Colon (tissue), 2 donors: ENCODE measurements around the gene PRDM16.

Experiments used
- FAIRE-seq: peaks from 2 replicates; lab custom pipeline; 2012; peaks lifted over from hg19 to GRCh38; lab: Jason Lieb, UNC
- donor health status: control.
- donor health status: control.

PRDM16 gene

DNA sequence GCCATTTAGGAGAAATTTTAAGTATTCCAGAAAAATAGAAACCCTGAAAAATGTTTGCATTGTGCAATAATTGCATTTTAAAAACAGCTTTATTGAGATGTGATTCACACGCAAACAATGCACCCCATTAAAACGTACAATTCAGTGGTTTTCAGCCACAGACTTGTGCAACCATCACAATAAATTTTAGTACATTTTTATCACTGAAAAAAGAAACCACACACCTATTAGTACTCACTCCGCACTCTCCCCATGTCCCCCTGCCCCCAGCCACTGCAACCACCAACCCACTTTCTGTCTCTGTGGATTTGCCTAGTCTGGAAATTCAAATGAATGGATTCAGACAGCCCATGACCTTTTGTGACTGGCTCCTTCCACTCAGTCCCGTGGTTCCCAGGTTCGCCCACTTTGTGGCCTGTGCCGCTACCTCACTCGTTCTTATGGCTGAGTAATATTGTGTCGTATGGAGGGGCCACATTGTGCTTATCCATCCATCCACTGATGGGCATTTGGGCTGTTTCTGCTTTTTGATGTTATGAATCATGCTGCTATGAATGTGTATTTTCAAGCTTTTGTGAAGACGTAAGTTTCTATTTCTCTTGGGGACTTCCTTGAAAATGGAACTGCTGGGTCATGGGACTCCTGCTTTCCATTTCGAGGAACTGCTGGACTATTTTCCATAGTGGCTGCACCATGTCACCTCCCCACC, 237.7 kb downstream of the PRDM16 start:
- no peak for FAIRE-seq

DNA sequence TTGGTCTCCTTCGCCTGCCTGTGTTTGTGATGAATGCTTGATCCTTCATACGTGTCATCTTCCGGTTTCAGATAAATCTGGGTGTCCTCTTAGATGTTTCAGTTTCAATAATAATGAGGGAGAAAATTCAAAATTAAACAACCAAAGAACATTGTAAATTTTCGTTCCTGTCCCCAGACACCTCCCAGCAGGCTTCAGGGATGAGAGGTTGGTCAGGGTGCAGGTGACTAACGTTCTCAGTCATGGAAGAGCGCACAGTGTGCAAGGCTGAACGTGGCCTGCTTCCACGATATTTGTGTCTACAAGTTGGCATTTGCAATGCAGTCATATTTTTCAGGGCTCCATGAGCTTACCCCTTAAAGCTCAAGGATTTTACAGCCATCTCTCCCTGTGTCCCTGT, 238.4 kb downstream of the PRDM16 start:
- FAIRE-seq, result no peak

DNA sequence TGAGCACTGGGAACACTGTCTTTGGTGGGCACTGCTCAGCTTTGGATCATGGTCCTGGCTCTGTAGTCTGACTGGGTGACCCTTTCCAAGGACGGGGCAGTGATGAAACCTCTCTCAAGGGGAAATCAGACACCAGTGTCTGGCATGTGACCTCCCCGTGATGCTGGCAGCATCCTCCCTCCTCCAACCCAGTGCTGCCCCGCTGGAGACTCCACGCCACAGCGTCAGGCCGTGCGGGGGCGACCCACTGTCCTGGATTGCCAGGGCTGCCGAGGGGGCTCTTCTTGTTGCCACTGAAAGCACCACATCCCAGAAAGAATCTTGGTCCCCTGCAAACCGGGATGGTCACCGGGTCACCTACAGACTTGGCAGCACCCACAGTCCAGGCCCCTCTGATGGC, 239.1 kb downstream of the PRDM16 start:
- FAIRE-seq, result no peak

DNA sequence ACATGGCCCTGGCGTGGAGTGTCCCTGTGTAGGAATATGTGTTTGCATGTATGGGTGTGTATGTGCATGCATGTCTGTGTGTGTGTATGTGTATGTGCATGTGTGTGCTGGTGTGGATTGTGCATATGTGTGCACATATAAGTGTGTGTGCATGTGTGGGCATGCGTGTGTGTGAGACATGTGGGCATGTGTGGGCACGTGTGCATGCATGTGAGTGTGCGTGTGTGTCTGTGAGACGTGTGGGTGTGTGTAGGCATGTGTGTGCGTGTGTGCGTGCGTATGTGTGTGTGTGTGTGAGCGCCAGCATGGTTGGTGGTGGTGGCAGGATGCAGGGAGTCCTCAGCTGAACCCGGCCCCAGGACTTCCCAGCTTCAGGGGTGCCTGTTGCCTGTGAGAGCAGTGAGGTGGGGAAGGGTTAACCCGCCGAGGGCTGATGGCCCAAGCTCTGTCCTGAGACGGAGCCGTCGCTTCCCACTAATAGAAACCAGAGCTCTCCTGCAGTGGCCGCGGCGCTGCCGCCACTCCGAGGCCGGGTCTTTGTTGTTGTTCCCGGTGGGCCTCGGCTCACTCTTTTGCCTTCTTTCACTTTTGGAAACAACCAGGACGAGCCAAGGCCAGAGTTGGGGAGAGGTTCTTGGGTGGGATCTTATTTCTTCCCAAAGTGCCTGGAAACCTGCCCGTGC, 241.9 kb downstream of the PRDM16 start:
- no peak for FAIRE-seq

DNA sequence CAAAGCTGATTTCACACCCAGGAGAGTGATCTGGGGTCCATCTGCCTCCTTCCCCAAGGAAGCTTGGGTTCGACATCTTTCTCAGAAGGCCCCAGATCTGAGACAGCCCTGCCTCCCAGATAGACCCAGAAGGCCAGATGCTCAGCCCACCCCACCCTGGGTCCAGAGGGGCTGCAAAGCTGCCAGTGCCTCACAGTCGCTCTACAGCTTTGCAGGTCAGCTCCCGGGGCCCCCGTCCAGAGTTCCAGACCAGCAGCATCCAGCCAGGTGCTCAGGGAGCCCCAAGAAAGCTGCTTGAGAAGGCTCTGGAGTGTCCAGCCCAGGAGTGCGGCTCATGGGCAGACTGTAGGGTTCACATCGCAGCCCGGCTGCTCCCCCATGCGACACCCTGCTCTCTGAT, 242.7 kb downstream of the PRDM16 start:
- FAIRE-seq, result no peak

DNA sequence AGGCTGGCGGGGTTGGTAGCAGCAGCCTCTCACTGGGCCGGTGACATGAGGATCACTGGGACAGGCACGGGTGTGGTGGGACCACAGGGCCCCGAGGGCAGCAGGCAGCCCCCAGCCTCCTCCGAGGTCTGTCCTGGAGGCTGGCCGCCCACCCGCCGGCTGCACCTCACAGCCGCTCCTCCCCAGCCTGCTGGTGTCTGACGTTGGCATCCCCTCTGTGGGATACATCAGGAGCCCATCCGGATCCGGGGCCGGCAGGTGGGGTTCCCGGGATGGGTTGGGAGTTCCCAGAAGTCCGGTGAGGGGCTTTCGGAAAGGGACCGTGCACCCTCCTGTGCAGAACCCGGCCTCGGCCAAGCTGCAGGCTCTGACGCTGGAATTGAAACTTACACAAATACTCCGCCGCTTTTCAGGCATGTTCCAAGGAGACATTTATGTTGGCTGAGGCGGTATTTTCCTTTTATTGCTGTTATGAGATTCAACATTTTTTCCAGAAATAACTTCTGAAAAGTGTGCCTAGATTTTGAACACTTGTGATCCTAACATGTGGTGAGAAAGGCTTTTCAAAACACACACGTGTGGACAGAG, 243.4 kb downstream of the PRDM16 start:
- FAIRE-seq, result no peak

DNA sequence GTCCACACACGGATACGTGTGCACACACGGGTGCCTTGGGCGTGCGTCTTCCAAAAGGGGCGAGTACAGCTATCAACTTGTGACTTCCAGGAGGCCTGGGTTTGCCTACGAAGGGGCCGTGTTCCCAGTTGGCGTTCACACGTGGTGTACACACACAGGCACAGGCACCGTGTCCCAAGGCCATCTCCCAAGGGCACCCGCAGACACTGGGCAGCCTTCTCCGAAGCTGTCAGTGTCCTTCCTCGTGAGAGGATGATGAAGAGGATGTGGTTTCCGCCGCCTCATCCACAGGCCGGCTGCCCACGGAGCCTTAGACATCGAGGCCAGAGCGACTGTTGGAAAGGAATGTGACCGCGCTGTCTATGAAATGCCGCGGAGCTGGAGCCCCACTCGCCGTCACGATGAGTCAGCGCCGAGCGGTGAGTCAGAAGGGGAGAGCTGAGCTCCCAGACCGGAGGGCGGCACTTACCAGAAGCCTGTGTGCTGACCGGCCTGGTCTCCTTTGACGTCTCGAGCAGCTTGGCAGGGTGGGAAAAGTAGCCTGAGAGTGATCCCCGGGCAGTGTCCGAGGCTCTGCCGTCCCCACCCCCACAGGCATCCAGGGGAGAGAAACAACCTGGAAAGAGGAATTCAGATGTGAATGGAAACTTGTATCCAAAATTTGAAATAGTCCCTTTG, 244.0 kb downstream of the PRDM16 start:
- no peak for FAIRE-seq

DNA sequence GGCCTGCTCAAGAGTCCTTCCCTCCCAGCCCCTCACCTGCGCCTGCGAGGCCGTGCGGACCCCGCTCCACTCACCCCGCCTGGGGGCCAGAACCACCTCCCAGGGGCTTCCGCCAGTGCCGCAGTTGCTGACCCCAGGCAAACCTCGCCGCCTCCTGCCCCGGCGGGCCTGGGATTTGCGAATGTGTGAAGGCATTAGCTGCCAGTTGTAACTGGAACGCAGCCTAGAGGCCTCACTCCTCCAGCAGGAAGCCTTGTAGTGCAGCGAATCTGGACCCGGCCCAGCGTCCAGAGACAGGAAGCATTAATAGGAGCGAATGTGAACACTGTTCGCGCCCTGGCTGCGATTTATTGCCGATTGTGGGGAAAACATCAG, 244.6 kb downstream of the PRDM16 start:
- no peak for FAIRE-seq

DNA sequence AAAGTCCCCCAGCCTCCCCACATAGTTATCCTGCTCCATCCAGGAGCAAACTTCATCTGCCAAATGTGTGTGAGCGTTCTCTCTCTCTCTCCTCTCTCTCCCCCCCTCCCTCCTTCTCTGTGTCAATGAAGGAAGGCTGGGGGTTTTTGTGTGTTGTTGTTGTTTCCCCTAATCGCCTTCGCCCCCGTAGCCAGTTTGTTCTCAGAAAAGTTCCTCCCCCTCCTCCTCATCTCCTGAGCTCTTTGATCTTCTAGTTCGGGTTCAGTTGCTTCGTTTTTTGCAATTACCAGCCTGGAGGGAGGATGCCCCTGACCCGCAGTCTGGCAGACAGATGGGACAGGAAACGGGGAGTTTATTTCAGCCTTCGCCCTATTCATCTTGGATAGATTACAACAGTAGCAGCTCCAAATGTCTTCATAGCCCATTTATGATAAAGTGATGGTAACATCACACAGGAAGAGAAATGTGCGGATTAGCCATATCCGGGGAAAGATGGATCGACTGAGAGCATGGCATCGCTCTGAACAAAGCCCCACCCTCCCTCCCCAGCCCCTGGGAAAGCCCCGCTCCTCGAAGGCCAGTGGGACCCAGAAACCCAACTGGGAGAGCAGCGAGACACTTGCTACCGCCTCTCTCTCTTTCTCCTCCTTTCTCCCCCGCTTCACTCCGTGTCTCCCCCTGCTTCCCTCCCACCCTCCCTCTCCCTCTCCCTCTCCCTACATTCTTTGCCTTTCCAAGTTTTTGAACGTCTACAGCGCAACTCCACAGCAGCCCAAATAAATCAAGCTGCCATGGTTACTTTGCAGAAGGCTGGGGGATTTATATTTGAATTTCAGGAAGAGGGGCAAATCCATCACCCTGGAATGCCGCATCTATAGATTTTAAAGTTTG, 245.7 kb downstream of the PRDM16 start:
- no peak for FAIRE-seq

DNA sequence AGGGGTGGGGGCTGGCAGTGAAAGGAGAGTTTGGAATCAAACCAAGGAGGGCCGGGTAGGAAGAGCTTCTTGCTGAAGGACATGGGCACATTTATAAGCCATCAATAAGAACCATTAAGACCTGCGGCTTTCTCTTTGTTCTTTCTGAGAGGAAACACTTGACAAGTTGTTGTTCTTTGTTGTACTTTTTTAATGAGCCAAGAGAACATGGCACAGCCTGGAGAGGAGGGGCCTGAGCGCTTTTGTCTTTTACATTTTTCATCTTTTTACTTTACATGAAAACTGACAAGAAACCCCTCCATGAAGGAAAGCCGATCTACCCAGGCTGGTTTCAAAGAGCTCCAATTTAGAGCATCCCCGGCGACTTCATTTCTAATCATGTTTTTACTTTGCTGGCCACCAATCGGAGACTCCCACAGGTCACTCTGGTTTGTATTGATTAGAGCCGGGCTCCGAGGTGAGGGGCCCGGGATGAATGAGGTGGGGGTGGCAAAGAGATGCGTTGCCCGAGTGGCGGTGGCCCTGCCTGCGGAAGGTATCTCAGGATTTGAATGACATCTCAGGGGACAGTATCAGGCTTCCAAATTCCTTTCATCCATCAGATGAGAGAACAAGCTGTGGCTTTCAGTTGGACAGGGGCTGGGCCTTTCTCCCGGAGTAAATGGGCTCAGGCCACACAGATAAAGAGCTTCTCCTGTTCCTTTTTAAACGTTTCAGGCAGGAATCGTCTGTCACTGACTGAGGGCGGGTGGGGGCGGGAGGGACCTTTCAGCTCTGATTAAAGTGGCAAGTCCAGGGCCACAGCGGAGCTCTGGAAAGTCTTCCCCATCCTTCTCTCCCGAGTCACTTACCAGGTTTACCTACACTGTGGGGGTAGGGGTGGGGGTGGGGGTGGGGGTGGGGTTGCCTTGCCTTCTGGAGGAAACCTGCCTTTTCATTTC, 246.7 kb downstream of the PRDM16 start:
- no peak for FAIRE-seq

DNA sequence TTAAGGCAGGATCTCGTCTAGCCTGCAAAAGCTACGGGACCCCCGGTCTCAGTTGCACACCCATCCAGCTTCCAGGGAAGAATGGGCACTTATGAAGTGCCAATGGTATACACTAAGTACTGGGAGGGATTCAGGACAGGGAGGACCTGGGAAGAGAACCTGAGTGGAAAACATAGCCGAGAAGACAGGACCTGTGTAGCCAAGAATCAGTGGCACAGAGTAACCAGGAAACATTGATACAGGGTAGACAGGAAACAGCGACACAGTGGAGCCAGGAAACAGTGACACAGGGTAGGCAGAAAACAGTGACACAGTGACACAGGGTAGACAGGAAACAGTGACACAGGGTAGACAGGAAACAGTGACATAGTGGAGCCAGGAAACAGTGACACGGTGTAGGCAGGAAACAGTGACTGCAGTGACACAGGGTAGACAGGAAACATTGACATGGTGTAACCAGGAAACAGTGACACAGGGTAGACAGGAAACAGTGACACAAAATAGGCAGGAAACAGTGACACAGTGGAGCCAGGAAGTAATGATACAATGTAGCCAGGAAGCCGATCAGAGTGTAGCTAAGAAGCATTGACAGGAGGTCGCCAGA, 247.4 kb downstream of the PRDM16 start:
- FAIRE-seq, result no peak

DNA sequence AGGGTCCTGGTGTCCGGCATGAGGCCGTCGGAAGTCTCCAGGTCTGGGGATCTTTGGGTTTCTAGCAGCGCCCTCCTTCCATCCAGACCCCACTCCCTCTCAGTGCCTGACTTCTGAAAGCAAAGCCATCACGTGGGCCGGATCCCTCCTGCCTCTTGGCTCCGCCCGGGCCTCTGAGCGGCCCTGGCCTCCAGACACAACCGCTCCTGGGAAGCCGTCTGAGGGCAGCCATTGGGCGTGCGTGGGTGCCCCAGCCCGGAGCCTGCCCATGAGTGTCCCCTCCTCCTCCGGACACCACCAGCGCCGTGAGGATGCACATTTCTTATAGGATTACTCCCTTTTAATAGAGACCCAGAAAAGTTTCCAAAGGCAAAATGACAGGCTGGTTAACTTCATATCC, 248.5 kb downstream of the PRDM16 start:
- no peak for FAIRE-seq

DNA sequence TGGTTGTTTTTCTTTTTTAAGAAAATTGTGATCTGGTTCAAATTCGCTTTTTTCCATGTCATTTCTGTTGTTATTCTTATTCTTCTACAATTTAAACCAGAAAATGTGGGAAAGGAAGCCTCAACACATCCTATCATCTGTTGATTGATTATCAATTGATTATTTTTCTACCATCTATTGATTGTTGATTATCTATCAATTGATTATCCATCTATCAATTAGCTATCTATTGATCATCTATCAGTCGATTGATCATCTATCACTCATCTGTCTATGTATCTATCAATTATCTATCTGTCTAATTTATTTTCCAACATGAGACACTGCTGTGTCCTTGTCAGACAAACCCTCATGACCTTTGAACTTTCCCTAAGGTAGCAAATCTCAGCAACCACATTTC, 249.3 kb downstream of the PRDM16 start:
- FAIRE-seq, result no peak

DNA sequence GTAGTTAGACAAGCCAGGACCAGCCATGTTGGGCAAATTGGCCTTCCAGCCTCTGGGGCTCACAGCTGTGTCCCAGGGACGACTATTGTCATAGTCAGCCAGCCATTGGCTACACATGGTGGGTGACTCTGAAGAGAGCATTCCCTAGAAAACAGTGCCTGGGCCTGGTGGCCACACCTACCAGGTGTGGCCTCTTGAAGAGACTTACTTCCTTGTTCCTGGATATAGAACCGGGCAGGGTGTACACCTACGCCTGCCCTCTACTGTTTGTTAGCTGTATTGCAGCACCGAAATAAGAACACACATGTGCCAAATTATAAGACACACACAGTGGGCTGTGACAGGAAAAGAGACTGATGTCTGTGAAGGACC, 250.9 kb downstream of the PRDM16 start:
- no peak for FAIRE-seq

DNA sequence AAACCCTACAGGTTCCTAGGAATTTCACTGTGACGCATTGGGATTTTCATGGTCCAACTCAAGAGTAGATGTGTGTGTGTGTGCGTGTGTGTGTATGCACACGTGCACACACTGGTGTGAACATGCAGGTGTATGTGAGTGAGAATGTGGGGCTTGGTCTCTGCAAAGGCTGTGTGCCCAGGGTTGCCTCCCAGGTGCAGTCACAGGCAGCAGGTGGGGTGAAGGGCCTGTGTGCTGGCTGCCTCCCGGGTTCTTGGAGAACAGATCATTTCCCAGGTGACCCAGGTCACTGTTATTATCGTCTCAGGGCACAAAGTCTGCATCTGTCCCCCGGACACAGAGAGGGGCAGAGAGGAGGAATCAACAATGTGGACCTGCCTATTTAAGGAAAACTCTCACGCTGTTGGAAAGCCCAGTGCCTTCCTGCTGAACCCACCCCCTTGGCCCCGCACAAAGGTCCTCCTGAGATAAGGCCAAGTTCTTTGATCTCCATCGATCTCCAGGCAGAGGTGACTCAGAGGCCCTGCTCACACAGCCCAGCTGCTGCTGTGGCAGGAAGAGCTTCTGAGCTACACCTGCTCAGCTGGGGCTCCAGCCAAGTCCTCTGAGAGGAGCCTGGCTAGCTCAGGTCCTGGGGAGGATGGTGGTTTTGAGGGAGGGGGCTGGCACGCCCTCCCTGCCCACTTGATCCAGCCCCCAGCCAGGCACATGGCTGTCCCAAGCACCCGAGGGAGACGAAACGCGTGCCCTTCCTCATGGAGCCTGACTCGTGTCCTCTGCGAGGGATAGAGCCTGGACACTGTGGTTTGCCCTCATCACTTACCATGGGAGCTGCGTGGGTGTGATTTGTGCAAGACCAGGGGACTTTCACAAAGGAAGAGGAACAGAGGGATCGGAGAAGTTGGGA, 251.5 kb downstream of the PRDM16 start:
- no peak for FAIRE-seq

DNA sequence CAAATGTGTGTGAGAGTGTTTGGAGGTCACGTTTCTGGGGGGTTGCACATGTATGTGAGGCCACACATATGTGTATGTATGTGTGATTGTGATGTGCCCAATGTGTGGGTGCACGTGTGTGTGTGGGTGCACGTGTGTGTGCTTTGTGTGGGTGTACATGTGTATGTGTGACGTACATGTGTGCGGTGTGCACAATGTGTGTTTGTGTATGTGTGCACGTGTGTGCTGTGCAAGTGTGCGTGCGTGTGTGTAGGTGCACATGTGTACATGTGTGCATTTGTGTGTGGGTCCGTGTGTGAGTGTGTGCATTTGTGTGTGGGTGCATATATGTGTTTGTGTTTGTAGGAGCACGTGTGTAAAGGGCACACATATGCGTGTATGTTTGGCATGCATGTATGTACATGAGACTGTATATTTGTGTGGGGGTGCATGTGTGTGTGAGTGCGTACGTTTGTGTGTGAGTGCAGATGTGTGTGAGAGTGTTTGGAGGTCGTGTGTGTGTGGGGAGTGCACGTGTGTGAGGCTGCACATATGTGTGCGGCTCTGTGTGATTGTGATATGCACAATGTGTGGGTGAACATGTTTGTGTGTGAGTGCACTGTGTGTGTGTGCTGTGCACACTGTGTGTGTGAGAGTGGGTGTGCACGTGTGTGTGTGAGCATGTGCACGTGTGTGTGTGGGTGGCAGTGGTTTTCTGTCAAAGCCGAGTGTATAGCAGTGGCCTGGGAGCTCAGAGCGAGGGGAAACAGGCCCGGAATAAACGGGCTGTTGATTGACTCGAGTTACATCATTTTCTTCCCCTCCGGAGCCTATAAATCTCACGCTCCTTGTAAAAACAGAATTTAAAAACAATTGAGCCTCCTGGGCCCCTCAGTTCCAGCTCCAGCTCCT, 252.8 kb downstream of the PRDM16 start:
- FAIRE-seq, result no peak

DNA sequence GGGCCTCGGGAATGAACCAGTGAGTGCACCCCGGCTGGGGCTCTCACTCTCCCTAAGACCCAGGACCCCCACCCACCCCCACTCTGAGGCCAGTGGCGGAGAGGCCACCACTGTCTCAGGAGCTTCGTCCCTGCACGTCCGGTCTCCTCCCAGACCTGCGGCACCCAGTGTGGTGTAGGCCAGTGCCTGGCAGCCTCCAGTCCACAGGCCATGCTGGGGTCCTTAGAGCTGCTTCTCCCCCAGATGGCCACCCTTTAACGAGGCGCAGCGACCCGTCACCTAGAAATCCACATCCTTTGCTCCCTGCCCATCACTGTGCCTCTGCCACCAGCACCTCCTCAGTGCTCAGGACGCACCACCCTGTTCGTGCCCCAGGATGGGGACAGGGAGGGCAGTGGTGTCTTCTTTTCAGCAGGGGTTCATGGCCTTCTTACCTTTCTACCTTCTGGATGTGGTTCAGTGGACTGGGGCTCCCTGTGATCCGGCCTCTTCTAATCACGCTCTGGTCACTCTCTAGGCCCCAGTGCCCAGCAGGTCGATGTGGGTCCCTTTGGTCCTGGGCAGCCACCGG, 253.5 kb downstream of the PRDM16 start:
- no peak for FAIRE-seq
